Body of pancreas (tissue), 4 donors: Measurements from ENCODE around the gene GORASP1.

Experiments used
- POLR2A ChIP-seq, 3 donors: fragments of 450-650 bp; IDR thresholded peaks; one replicate each; pipeline ENCODE4 v1.6.1; 2016; ENCODE audit warnings: antibody characterized with exemption in 3 of 3, mild to moderate bottlenecking in 2 of 3
- TF ChIP-seq, protein P1 (sequence below), 7 experiments: fragments of 450-650 bp in 4 of 7; fragments of 200-600 bp in 3 of 7; sonication (generic) in 3 of 7; IDR thresholded peaks; one replicate each; pipeline ENCODE4 v1.5.1; 2016 to 2019; ENCODE audit warnings: antibody characterized with exemption in 7 of 7

DNA sequence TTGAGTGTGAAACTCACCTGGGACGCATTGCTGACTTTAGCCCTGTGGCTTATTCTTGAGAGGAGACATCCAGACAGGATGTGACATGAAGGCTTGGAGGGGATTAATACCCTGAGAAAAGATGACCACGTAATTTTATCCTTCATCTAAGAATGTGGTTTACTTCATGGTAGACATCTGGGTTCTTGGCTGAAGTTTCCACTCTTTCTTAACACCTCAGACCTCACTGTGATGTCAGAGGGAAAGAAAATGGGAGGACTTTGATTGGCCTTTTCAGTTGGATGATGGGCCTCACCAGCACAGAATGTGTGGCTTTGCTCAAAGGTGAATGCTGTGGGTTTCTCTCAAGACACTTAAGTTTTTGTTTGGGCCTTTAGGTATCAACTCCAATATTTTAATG, 16.5 kb downstream of the GORASP1 start:
- TF ChIP-seq, protein P1, sequence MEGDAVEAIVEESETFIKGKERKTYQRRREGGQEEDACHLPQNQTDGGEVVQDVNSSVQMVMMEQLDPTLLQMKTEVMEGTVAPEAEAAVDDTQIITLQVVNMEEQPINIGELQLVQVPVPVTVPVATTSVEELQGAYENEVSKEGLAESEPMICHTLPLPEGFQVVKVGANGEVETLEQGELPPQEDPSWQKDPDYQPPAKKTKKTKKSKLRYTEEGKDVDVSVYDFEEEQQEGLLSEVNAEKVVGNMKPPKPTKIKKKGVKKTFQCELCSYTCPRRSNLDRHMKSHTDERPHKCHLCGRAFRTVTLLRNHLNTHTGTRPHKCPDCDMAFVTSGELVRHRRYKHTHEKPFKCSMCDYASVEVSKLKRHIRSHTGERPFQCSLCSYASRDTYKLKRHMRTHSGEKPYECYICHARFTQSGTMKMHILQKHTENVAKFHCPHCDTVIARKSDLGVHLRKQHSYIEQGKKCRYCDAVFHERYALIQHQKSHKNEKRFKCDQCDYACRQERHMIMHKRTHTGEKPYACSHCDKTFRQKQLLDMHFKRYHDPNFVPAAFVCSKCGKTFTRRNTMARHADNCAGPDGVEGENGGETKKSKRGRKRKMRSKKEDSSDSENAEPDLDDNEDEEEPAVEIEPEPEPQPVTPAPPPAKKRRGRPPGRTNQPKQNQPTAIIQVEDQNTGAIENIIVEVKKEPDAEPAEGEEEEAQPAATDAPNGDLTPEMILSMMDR (IDR thresholded peaks at IDR 0.05), result no peak
- TF ChIP-seq POLR2A (IDR thresholded peaks at IDR 0.05), result no peak
